Cardiac muscle cell (in vitro differentiated cells and primary cell): Measurements from ENCODE around the gene CRABP2. TPM values are rescaled to one million over a fixed set of nuclear protein-coding genes. Genes with fewer than 3 reads are reported as not detected.

Experiments
- DNase-seq, 2 donors: peaks; one replicate each; pipeline versions ENCODE4 v3.0.0 to v3.0.0-alpha.2; 2010 to 2017; ENCODE audit warnings: low read depth in 1 of 2, low spot score in 1 of 2
- H3K27ac ChIP-seq: fragments of 200-600 bp; sonication (generic); 2 replicates; pipeline ENCODE4 v1.5.1; 2016
- H3K27me3 ChIP-seq: fragments of 200-600 bp; sonication (generic); 2 replicates; pipeline ENCODE4 v1.6.0; 2016; ENCODE audit warnings: control low read depth
- H3K36me3 ChIP-seq: fragments of 200-600 bp; sonication (generic); 2 replicates; pipeline ENCODE4 v1.5.1; 2016; ENCODE audit warnings: control low read depth
- H3K4me1 ChIP-seq: fragments of 200-600 bp; sonication (generic); 2 replicates; pipeline ENCODE4 v1.8.1; 2017; ENCODE audit warnings: low read depth, mild to moderate bottlenecking, mixed run types
- H3K4me3 ChIP-seq: fragments of 200-600 bp; sonication (generic); 2 replicates; pipeline ENCODE4 v1.5.1; 2016; ENCODE audit warnings: mild to moderate bottlenecking
- H3K9me3 ChIP-seq: fragments of 200-600 bp; sonication (generic); 2 replicates; pipeline ENCODE4 v1.5.1; 2017; ENCODE audit warnings: low read depth, mild to moderate bottlenecking, control low read depth
- polyA plus RNA-seq: library from polyadenylated mRNA; unstranded; fragments of >200 nt; fragmentation: Nextera tagmentation; extraction: Ambion mirVana; gene quantifications from 2 replicates; pipeline ENCODE4 v1.2.1, GENCODE V29; 2016
- total RNA-seq: library from RNA; depleted of rRNA; stranded (reverse); fragments of >200 nt; gene quantifications from 2 replicates; pipeline ENCODE4 v1.2.3, GENCODE V29; 2016
- TF ChIP-seq, protein P1 (sequence below): IDR thresholded peaks from 2 replicates; pipeline ENCODE4 v1.5.1; 2012; ENCODE audit warnings: low read depth, mild to moderate bottlenecking, low read length

Gene CRABP2
- total and polyA plus RNA-seq, 2 experiments from 2014 or later: 556 to 1,249 TPM

DNA sequence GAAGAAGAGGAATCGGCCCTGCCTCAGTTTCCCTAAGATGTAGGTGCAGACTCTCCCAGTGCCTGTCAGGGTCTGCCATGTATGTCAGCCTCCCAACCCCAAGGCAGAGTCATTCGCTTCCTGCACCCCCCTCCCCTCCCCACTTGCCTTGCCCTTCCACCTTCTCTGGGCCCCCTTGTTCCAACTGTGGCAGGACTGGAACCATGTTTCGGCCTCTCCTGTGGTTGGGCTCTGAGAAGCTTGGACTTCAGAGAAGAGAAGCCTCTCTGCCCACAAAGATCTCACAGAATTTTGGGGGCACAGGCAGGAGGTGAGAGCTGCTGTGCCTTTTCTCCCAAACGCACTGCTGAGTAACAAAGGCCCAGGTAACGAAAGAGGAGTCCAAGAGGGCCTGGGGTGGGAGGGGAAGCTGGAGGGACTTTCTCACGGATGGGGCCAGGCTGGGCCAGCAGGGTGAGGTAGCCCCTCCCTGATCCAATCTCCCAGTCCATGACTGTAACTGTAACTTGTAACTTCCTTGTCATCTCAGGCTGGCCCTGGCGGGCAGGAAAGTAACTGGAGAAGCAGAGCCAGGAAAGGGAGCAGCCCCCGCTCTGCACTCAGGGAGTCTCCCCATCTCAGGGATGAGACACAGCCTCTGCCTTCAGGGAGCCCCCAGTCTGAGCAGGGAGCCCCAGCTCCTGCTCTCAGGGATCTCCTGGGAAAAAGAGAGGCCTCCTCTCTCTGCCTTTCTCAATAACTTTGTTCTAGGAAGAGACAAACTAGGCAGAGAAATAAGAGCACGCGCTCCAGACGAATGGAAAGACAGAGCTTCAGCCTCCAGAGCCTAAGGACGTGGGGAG, 11.3 kb downstream of the CRABP2 start:
- TF ChIP-seq, protein P1, sequence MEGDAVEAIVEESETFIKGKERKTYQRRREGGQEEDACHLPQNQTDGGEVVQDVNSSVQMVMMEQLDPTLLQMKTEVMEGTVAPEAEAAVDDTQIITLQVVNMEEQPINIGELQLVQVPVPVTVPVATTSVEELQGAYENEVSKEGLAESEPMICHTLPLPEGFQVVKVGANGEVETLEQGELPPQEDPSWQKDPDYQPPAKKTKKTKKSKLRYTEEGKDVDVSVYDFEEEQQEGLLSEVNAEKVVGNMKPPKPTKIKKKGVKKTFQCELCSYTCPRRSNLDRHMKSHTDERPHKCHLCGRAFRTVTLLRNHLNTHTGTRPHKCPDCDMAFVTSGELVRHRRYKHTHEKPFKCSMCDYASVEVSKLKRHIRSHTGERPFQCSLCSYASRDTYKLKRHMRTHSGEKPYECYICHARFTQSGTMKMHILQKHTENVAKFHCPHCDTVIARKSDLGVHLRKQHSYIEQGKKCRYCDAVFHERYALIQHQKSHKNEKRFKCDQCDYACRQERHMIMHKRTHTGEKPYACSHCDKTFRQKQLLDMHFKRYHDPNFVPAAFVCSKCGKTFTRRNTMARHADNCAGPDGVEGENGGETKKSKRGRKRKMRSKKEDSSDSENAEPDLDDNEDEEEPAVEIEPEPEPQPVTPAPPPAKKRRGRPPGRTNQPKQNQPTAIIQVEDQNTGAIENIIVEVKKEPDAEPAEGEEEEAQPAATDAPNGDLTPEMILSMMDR: no peak
- Histone ChIP-seq H3K27me3 (no peaks in the 10 kb centered on the region), H3K4me1 (peaks cover 50% of the 10 kb centered on the region), H3K4me3 (no peak overlapping the region), H3K36me3 (peaks cover 1% of the 10 kb centered on the region), H3K9me3 (no peaks in the 10 kb centered on the region), H3K27ac (peak overlapping the region; percentile 89)
- peak in 1 of 2 donors; percentile 51 for DNase-seq

DNA sequence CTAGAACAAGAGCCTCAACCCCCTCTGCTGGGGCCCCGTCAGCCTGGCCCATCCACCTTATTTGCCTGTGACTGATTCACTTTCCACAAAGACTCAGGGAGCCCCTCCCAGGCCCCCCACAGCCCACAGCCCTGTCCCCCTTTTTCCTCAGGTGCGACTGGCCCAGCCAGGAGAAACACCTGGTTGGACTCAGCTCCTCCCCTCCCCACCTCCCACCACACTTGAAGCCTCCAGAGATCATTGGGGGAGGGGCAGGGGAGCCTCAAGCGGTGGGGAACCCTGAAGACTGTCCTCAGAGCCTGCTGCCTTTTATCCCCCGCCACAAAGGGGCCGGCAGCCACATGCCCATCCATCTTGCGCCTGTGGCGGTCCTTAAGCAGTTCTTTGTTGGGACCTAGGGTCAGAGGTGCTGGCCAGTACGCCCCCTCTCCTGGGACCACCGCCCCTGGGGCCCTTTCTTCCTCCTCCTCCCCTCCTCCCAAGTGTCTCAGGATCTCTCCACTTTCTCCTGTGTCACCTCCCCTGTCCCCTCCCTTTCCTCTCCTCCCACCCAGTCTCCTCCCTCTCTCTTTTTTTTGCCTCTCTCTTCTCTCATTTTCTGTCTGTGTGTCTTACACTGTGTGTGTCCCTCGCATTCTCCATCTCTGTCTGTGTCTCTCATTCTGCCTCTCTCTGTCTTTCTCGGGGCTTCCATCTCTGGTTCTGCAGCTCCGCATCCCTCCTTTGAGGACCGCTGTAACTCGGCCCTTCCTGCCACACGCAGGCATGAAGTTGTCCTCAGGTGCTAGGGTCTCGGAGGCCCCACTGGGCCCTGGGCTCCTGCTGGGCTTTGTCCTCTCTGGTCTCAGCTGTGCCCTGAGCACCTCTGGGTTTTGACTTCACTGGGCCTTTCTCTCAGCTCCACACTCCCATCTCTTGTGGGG, 12.2 kb downstream of the CRABP2 start:
- peak in 1 of 2 donors; percentile 84 for DNase-seq
- Histone ChIP-seq H3K27me3 (no peaks in the 10 kb centered on the region), H3K4me1 (peaks cover 50% of the 10 kb centered on the region), H3K9me3 (no peaks in the 10 kb centered on the region), H3K36me3 (no peaks in the 10 kb centered on the region), H3K27ac (peak overlapping the region; percentile 89), H3K4me3 (no peak overlapping the region)
- TF ChIP-seq, protein P1: no peak

DNA sequence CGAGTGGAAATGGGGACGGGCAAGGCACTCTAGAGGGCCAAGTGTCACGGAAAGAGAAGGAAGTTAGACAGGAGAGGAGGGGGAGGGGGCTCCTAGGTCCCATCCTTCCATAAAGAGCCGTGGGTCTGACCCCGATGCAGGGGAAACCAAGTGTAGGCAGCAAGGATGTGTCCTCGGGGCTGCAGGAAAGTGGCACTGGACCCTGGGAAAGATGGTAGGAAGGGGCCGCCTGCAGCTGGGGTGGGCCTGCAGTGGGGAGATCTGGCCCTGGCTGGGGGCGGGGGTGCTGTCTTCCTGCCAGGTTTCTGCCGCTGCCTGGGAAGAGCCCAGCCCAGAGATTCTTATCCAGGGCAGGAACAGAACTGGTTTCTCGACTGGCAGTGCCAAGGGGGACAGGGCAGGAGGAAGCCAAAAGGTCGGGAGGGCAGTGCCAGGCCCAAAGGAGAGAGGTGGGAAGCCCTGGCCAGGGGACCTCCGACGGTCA, 12.9 kb downstream of the CRABP2 start:
- Histone ChIP-seq H3K4me3 (no peak overlapping the region), H3K36me3 (no peaks in the 10 kb centered on the region), H3K27me3 (no peaks in the 10 kb centered on the region), H3K4me1 (peaks cover 50% of the 10 kb centered on the region), H3K27ac (peak overlapping the region; percentile 89), H3K9me3 (no peaks in the 10 kb centered on the region)
- TF ChIP-seq, protein P1: no peak
- DNase-seq: no peak

DNA sequence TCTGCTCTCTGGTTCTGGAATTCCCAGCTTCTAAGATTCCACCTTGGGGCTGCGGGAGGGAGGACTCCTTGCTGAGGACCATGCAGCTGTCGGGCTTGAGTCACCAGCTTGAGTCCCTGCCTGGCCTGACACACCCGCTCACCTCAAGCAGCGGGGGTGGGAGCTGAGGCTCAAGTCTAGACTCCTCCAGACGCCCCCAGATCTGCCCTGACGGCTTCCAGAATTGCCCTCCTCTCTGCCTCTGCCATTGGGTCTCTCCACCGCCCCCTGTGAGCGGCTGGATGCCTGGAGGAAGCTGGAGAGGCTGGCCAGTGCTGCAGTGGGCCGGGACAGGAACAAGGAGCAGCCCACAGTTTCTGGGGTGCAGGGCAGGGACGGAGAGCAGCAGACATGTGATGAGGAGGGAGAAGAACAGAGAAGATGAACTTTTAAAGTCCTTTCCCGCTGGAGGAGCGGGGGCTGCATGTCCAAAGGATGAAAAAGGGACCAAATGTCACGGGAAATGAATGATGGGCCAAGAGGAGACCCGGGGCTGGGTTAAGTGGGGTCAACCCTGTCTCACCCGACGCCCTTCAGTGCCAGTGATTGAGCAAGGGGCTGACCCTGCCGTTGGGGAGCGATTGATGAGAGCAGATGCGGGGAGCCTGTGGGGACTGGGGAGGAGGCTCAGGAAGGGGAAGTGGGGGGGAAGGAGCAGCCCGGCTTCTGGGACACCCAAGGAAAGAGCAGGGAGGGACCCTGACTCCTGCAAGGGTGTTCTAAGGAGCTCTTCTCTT, 13.5 kb downstream of the CRABP2 start:
- DNase-seq: peak in 1 of 2 donors; percentile 60
- TF ChIP-seq, protein P1: peak; percentile 30
- Histone ChIP-seq H3K27ac (peak overlapping the region; percentile 89), H3K9me3 (no peaks in the 10 kb centered on the region), H3K4me1 (peaks cover 50% of the 10 kb centered on the region), H3K36me3 (no peaks in the 10 kb centered on the region), H3K27me3 (no peaks in the 10 kb centered on the region), H3K4me3 (no peak overlapping the region)

DNA sequence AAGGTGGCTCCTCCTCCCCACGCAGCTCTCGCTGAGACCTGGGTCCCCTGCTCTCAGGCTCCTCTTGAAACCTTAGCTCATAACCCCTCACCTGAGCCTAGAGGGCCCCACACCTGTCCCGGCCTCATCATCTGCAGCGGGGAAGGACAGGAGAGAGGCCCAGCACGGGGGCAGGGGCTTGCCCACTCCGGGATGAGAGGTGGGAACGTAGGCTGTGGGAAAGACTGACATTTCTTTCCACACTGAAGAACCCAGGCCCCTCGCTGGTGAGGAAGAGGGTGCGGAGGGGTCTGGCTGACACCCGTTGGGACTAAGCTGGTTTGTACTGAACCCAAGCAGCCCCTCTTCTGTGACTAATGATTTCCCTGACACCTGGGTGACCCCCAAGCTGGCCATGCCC, 14.2 kb downstream of the CRABP2 start:
- H3K4me1 ChIP-seq: peaks cover 50% of the 10 kb centered on the region
- no peaks in the 10 kb centered on the region for H3K27me3 ChIP-seq
- H3K9me3 ChIP-seq: no peaks in the 10 kb centered on the region
- H3K27ac ChIP-seq: peak overlapping the region; percentile 89
- TF ChIP-seq, protein P1: no peak
- no peak overlapping the region for H3K4me3 ChIP-seq
- no peak for DNase-seq
- no peaks in the 10 kb centered on the region for H3K36me3 ChIP-seq
